Measurements from ENCODE around the gene DUSP15. TPM values are rescaled to one million over a fixed set of nuclear protein-coding genes. Genes with fewer than 3 reads are reported as not detected.
A peak's percentile ranks its signal among the peaks of the same experiment; 100 is the strongest.

DUSP15 gene
- total RNA-seq, 1 donor from 2014 or later, result 0.45 TPM

DNA sequence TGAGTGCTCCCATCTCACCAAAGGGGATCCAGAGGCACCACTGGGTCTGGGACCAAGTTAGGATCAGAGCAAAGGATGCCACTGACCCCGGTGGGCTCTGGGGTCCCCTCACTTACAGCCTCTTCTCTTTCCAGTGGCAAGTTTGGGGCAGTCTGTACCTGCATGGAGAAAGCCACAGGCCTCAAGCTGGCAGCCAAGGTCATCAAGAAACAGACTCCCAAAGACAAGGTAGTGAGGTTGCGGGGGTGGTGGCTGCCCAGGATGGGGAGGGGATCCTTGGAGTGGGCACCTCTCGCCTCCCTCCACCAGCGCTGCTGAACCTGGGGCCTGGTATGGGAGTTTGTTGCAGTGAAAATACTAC is 46.2 kb downstream of the DUSP15 start:
- Histone ChIP-seq H3K4me2 (no peak overlapping the region), H3K9ac (no peak overlapping the region), H3K4me3 (no peak overlapping the region), H3K9me3 (ENCODE audit: low read depth) (no peaks in the 10 kb centered on the region), H3K36me3 (no peaks in the 10 kb centered on the region), H3K79me2 (ENCODE audit: low read depth) (no peaks in the 10 kb centered on the region), H3K27me3 (no peaks in the 10 kb centered on the region), H4K20me1 (ENCODE audit: low read depth) (no peaks in the 10 kb centered on the region), H3F3A (ENCODE audit: low read depth) (no peaks in the 10 kb centered on the region), H2AFZ (replicated peaks) (no peak overlapping the region), H3K4me1 (no peaks in the 10 kb centered on the region), H3K27ac (no peak overlapping the region)
- H3K27ac Mint-ChIP-seq, result no peak overlapping the region
- no peaks in the 10 kb centered on the region for H3K9me3 Mint-ChIP-seq
- DNase-seq (ENCODE audit: low spot score), result no peak
- H3K4me3 Mint-ChIP-seq, result no peak overlapping the region
- no peaks in the 10 kb centered on the region for H3K36me3 Mint-ChIP-seq
- peaks cover 14% of the 10 kb centered on the region for H3K4me1 Mint-ChIP-seq
- TF ChIP-seq EZH2 (IDR thresholded peaks at IDR 0.05), result no peak
- TF ChIP-seq, protein P1, sequence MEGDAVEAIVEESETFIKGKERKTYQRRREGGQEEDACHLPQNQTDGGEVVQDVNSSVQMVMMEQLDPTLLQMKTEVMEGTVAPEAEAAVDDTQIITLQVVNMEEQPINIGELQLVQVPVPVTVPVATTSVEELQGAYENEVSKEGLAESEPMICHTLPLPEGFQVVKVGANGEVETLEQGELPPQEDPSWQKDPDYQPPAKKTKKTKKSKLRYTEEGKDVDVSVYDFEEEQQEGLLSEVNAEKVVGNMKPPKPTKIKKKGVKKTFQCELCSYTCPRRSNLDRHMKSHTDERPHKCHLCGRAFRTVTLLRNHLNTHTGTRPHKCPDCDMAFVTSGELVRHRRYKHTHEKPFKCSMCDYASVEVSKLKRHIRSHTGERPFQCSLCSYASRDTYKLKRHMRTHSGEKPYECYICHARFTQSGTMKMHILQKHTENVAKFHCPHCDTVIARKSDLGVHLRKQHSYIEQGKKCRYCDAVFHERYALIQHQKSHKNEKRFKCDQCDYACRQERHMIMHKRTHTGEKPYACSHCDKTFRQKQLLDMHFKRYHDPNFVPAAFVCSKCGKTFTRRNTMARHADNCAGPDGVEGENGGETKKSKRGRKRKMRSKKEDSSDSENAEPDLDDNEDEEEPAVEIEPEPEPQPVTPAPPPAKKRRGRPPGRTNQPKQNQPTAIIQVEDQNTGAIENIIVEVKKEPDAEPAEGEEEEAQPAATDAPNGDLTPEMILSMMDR (IDR thresholded peaks at IDR 0.05), result no peak
- peaks cover 3% of the 10 kb centered on the region for H3K27me3 Mint-ChIP-seq (ENCODE audit: insufficient read depth, low read depth)

DNA sequence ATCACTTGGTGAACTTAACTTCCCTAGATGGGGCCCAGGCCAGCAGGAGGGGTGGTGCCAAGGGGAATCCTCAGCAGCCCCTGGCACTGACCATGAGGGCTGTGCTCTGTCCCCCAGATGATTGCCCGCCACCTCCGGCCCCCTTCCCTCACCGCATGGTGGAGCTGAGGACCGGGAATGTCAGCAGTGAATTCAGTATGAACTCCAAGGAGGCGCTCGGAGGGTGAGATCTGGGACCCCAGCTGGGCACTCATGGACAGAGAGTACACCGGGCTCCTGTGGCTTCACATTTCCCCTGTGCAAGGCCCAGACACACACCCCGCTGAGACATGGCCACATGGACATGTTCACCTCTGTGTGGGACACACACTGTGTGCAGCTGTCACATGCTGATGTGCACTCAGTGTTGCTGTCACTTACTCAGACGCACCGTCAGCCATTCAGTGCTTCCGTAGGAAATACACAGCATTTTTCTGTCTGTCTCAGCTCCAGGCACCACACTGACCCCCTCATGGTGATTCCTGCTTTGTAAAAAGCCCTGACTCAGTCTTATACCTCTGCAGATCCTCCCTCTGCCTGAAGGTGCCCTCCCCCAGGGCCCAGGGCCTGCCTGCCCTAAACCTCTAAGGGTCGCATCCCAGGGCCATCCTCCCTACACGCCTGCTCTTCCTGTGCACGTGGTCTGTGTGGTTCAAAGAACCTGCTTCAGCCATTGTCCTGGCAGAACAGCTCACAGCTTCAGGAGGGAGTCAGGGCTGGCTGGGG is 46.8 kb downstream of the DUSP15 start:
- no peak for TF ChIP-seq EZH2phosphoT487 (IDR thresholded peaks at IDR 0.05)
- no peak for TF ChIP-seq EZH2 (IDR thresholded peaks at IDR 0.05)
- TF ChIP-seq, protein P1 (IDR thresholded peaks at IDR 0.05), result no peak
- no peak for DNase-seq (ENCODE audit: low spot score)
- H3F3A ChIP-seq (ENCODE audit: low read depth), result no peaks in the 10 kb centered on the region
- no peak overlapping the region for H2AFZ ChIP-seq (replicated peaks)
- H3K4me1 ChIP-seq, result no peaks in the 10 kb centered on the region
- H3K27me3 ChIP-seq, result no peaks in the 10 kb centered on the region
- peaks cover 3% of the 10 kb centered on the region for H3K27me3 Mint-ChIP-seq (ENCODE audit: insufficient read depth, low read depth)
- H3K27ac ChIP-seq, result no peak overlapping the region
- H3K36me3 ChIP-seq, result no peaks in the 10 kb centered on the region
- H3K36me3 Mint-ChIP-seq, result no peaks in the 10 kb centered on the region
- H3K79me2 ChIP-seq (ENCODE audit: low read depth), result no peaks in the 10 kb centered on the region
- H3K4me3 ChIP-seq, result no peak overlapping the region
- no peak overlapping the region for H3K9ac ChIP-seq
- no peaks in the 10 kb centered on the region for H4K20me1 ChIP-seq (ENCODE audit: low read depth)
- H3K4me1 Mint-ChIP-seq, result peaks cover 14% of the 10 kb centered on the region
- H3K9me3 Mint-ChIP-seq, result no peaks in the 10 kb centered on the region
- H3K27ac Mint-ChIP-seq, result no peak overlapping the region
- no peaks in the 10 kb centered on the region for H3K9me3 ChIP-seq (ENCODE audit: low read depth)
- no peak overlapping the region for H3K4me3 Mint-ChIP-seq
- no peak overlapping the region for H3K4me2 ChIP-seq

- no peak overlapping the region for H3K27ac ChIP-seq
- no peaks in the 10 kb centered on the region for H3F3A ChIP-seq (ENCODE audit: low read depth)
- TF ChIP-seq EZH2 (IDR thresholded peaks at IDR 0.05), result peak; percentile 33
- TF ChIP-seq EZH2phosphoT487 (IDR thresholded peaks at IDR 0.05), result no peak
- TF ChIP-seq, protein P1 (IDR thresholded peaks at IDR 0.05), result peak; percentile 100
- Mint-ChIP-seq H3K4me3 (peak overlapping the region; percentile 69), H3K9me3 (no peaks in the 10 kb centered on the region), H3K4me1 (peaks cover 14% of the 10 kb centered on the region), H3K27ac (no peak overlapping the region), H3K36me3 (no peaks in the 10 kb centered on the region), H3K27me3 (ENCODE audit: insufficient read depth, low read depth) (no peaks in the 10 kb centered on the region)
- H3K9me3 ChIP-seq (ENCODE audit: low read depth), result no peaks in the 10 kb centered on the region
- no peaks in the 10 kb centered on the region for H3K27me3 ChIP-seq
- H3K4me3 ChIP-seq, result no peak overlapping the region
- H3K79me2 ChIP-seq (ENCODE audit: low read depth), result no peaks in the 10 kb centered on the region
- H4K20me1 ChIP-seq (ENCODE audit: low read depth), result no peaks in the 10 kb centered on the region
- peak; percentile 89 for DNase-seq (ENCODE audit: low spot score)
- no peak overlapping the region for H3K9ac ChIP-seq
- no peaks in the 10 kb centered on the region for H3K4me1 ChIP-seq
- H3K36me3 ChIP-seq, result no peaks in the 10 kb centered on the region
- H2AFZ ChIP-seq (replicated peaks), result peak overlapping the region; percentile 78
- peak overlapping the region; percentile 58 for H3K4me2 ChIP-seq
Observed at GRCh38 chr20:31822421-31823330, 47.7 kb downstream of the DUSP15 start.

Measured in neural progenitor cell (in vitro differentiated cells).